IPS DF 6.9 (cell line): Measurements from ENCODE around the gene GPR143.

Source experiments
- DNase-seq: peaks from one replicate; pipeline ENCODE4 v3.0.0-alpha.2; 2013; ENCODE audit warnings: low read depth, low spot score
- H3K27ac ChIP-seq: one replicate; pipeline ENCODE4 v1.5.1; 2013; ENCODE audit warnings: low read length, control low read depth
- H3K27me3 ChIP-seq: 2 replicates; pipeline ENCODE4 v1.6.1; 2013; ENCODE audit warnings: mild to moderate bottlenecking, low read length; ENCODE audit not compliant: control insufficient read depth, insufficient read depth
- H3K36me3 ChIP-seq: 2 replicates; pipeline ENCODE4 v1.6.1; 2013; ENCODE audit warnings: low read length; ENCODE audit not compliant: control insufficient read depth, insufficient read depth
- H3K4me1 ChIP-seq: 2 replicates; pipeline ENCODE4 v1.6.1; 2013; ENCODE audit warnings: low read length; ENCODE audit not compliant: control insufficient read depth, insufficient read depth
- H3K4me3 ChIP-seq: 2 replicates; pipeline ENCODE4 v1.5.1; 2013; ENCODE audit warnings: mild to moderate bottlenecking, low read length
- H3K9me3 ChIP-seq: 2 replicates; pipeline ENCODE4 v1.6.1; 2013; ENCODE audit warnings: low read length, inconsistent platforms; ENCODE audit not compliant: control insufficient read depth, insufficient read depth
- WGBS: extraction: QIAGEN DNeasy Blood & Tissue Kit; methylation state at CpG from one replicate; pipeline ENCODE4 v1.1.7; 2013; ENCODE audit warnings: mixed read lengths, missing lambda C conversion rate; ENCODE audit not compliant: insufficient read length, insufficient coverage; 5-methylcytosine and 5-hydroxymethylcytosine counted together

The GPR143 gene

DNA sequence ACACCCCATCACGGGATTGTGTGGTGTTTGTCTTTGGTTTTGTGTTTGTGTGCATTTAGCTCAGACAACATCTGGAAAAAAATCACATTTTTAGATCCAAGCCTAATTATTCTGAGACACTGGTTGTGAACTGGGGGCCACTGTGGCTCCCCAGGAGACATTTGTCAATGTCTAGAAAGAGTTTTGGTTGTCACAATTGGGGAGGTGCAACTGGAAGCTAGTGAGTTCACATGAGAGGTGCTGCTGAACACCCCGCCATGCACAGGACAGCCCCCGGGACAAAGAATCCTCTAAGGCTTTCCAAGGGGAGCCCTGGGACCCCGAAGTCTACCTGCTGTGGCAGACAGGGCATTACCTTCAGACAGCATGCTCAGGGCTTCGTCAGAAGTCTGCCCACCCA is 26.5 kb downstream of the GPR143 start:
- Histone ChIP-seq H3K27me3 (no peaks in the 10 kb centered on the region), H3K9me3 (no peaks in the 10 kb centered on the region), H3K36me3 (no peaks in the 10 kb centered on the region), H3K27ac (no peak overlapping the region), H3K4me3 (no peak overlapping the region), H3K4me1 (no peaks in the 10 kb centered on the region)
- DNase-seq: no peak
- WGBS: no CpG with 5 or more reads among the region's 5 CpGs

DNA sequence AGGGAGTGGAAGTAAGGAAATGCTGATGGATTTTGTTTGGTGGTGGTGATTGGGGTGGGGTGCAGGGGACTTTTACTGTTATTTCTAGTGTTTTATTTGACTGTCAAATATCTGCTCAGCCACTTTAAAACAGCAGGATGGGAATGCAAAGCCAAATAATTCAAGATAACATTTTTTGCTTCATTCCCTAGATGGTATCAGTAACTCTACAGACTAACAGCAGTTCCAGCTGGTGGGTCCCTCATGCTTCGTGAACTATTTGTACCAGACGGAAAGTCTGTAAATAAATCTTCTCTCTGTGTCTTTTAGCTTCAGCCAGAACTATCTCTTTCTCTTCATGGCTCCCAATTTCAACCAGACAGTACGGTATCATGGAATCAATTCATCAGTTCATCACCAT is 27.5 kb downstream of the GPR143 start:
- Histone ChIP-seq H3K36me3 (no peaks in the 10 kb centered on the region), H3K4me1 (no peaks in the 10 kb centered on the region), H3K4me3 (no peak overlapping the region), H3K27ac (no peak overlapping the region), H3K27me3 (no peaks in the 10 kb centered on the region), H3K9me3 (no peaks in the 10 kb centered on the region)
- WGBS: no CpG with 5 or more reads among the region's 3 CpGs
- no peak for DNase-seq

DNA sequence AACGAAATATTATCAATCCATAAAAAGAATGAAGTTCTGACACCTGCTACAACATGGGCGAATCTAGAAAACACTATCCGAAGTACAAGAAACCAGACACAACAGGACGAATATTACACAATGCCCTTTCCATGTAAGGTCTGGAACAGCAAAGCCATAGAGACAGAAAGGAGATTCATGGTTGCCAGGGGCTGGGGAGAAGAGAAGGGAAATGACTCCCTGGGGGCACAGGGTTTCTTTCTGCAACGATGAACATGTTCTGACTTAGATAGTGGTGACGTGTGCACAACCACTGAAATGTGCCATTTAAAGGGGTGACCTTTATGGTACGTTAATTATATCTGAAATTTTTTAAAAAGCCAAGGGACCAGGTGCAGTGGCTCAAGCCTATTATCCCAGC is 28.3 kb downstream of the GPR143 start:
- H3K9me3 ChIP-seq: no peaks in the 10 kb centered on the region
- no peaks in the 10 kb centered on the region for H3K4me1 ChIP-seq
- DNase-seq: no peak
- H3K27me3 ChIP-seq: no peaks in the 10 kb centered on the region
- no peaks in the 10 kb centered on the region for H3K36me3 ChIP-seq
- WGBS: no CpG with 5 or more reads among the region's 7 CpGs
- no peak overlapping the region for H3K4me3 ChIP-seq
- H3K27ac ChIP-seq: no peak overlapping the region

- no peaks in the 10 kb centered on the region; the same call in 1 of the 2 replicates for H3K9me3 ChIP-seq
- no peaks in the 10 kb centered on the region for H3K36me3 ChIP-seq
- no CpG with 5 or more reads among the region's 1 CpG for WGBS
- H3K4me3 ChIP-seq: no peak overlapping the region
- H3K27me3 ChIP-seq: no peaks in the 10 kb centered on the region
- H3K4me1 ChIP-seq: no peaks in the 10 kb centered on the region
- no peak for DNase-seq
- no peak overlapping the region for H3K27ac ChIP-seq
Observed at GRCh38 chrX:9730752-9731151, 34.9 kb downstream of the GPR143 start.

GRCh38 chrX:9730078-9730477 is 35.6 kb downstream of the GPR143 start:
- no peaks in the 10 kb centered on the region; the same call in 1 of the 2 replicates for H3K9me3 ChIP-seq

DNA sequence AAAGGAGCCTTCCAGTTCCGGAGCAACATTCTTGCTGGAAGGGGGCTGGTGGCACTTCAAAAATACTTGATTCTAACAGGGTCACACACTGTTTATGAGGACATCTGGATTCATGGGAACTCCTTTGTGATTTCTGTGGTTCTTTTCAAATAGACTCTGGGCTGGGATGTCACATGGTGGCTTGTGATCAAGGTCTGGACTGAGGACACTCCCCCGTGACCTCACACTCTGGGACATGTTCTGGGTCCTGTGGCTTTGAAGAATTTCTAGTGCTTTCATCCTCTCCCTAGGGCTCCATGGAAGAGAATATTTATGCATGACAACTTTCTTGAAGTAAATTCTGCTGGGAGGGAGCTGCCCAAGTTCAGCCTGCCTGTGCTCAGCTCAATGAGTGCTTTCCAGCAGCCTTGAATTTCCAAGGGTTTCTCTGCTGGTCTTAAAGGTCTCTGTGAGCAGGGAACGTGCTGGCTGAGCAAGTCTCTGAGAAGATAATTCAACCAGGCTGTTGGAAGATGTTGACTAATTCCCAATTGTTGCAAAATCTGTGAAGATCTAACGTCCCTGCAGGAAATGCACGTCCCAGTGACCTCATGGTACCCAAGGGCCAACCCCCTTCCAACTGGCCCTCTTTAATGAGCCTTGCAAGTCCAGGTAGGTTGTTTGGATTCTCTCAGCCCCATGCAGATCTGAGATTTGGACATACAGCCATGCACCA is 36.3 kb downstream of the GPR143 start:
- no peak for DNase-seq
- WGBS: no CpG with 5 or more reads among the region's 5 CpGs
- H3K4me3 ChIP-seq: no peak overlapping the region
- H3K27me3 ChIP-seq: no peaks in the 10 kb centered on the region
- H3K4me1 ChIP-seq: no peaks in the 10 kb centered on the region
- no peaks in the 10 kb centered on the region for H3K36me3 ChIP-seq
- no peak overlapping the region for H3K27ac ChIP-seq
- no peaks in the 10 kb centered on the region; the same call in 1 of the 2 replicates for H3K9me3 ChIP-seq

More at GRCh38 chrX:9730078-9730477, 35.6 kb downstream of the GPR143 start:
- Histone ChIP-seq H3K4me1 (no peaks in the 10 kb centered on the region), H3K27me3 (no peaks in the 10 kb centered on the region), H3K27ac (no peak overlapping the region), H3K4me3 (no peak overlapping the region), H3K36me3 (no peaks in the 10 kb centered on the region)
- DNase-seq: no peak
- WGBS: no CpG with 5 or more reads among the region's 3 CpGs

DNA sequence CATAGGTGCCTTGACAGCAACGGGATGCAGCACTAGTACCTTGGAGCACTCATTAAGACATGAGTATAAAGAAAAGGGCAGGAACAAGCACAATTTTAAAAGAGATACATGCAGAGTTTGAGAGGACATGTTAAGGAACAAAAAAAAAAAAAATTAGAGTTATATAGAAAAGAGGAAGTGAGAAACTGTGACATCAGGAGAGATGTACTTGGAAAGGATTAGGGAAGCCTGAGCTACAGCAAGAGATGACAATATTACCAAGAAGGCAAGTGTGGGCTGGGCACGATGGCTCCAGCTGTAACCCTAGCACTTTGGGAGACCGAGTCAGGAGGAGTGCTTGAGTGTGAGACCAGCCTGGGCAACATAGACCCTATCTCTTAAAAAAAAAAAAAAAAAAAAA is 37.4 kb downstream of the GPR143 start:
- Histone ChIP-seq H3K9me3 (no peaks in the 10 kb centered on the region; the same call in 1 of the 2 replicates), H3K4me3 (no peak overlapping the region), H3K27ac (no peak overlapping the region), H3K4me1 (no peaks in the 10 kb centered on the region), H3K27me3 (no peaks in the 10 kb centered on the region), H3K36me3 (no peaks in the 10 kb centered on the region)
- WGBS: no CpG with 5 or more reads among the region's 3 CpGs
- DNase-seq: no peak

GRCh38 chrX:9724711-9725110 is 40.9 kb downstream of the GPR143 start:
- WGBS: no CpG with 5 or more reads among the region's 2 CpGs

GRCh38 chrX:9717376-9717775 is 48.3 kb downstream of the GPR143 start:
- WGBS: no CpG with 5 or more reads among the region's 21 CpGs
- H3K4me3 ChIP-seq: no peak overlapping the region
- no peaks in the 10 kb centered on the region for H3K27me3 ChIP-seq
- no peaks in the 10 kb centered on the region for H3K4me1 ChIP-seq
- no peak for DNase-seq
- no peak overlapping the region for H3K27ac ChIP-seq
- H3K9me3 ChIP-seq: no peaks in the 10 kb centered on the region
- H3K36me3 ChIP-seq: no peaks in the 10 kb centered on the region; the same call in 1 of the 2 replicates

More at GRCh38 chrX:9724711-9725110, 40.9 kb downstream of the GPR143 start:
- Histone ChIP-seq H3K4me3 (no peak overlapping the region), H3K27ac (no peak overlapping the region), H3K27me3 (no peaks in the 10 kb centered on the region), H3K4me1 (no peaks in the 10 kb centered on the region), H3K9me3 (no peaks in the 10 kb centered on the region; the same call in 1 of the 2 replicates), H3K36me3 (peaks cover 2% of the 10 kb centered on the region; the same call in 1 of the 2 replicates)
- DNase-seq: no peak

GRCh38 chrX:9710332-9710731 is 55.3 kb downstream of the GPR143 start:
- DNase-seq: no peak
- Histone ChIP-seq H3K27me3 (no peaks in the 10 kb centered on the region), H3K4me3 (no peak overlapping the region), H3K4me1 (no peaks in the 10 kb centered on the region), H3K36me3 (peaks cover 7% of the 10 kb centered on the region; the same call in 1 of the 2 replicates), H3K9me3 (no peaks in the 10 kb centered on the region), H3K27ac (no peak overlapping the region)
- 100% methylated on average over 1 of the region's 8 CpGs for WGBS
